H1 (cell line): ENCODE measurements around the gene AQP12A. TPM values are rescaled to one million over a fixed set of nuclear protein-coding genes. Genes with fewer than 3 reads are reported as not detected.

Source experiments
- CTCF ChIA-PET: fragments of 300-600 bp; sonication (Branson Sonifier 250); formaldehyde crosslinking; loops from one replicate; lab custom pipeline; 2021; ENCODE audit not compliant: partially characterized antibody; lab: Charles Lee
- POLR2A ChIA-PET: fragments of 300-600 bp; sonication (Branson Sonifier 250); formaldehyde crosslinking; loops from one replicate; lab custom pipeline; 2021; ENCODE audit warnings: inconsistent platforms; ENCODE audit not compliant: partially characterized antibody; lab: Charles Lee
- DNase-seq, 2 experiments: peaks; one replicate each; pipeline versions ENCODE4 v3.0.0 to v3.0.0-alpha.2; 2010 to 2022; ENCODE audit warnings: low spot score in 2 of 2, low read depth in 1 of 2, mixed read lengths in 1 of 2
- FAIRE-seq: peaks from 2 replicates; lab custom pipeline; 2011; peaks lifted over from hg19 to GRCh38; lab: Jason Lieb, UNC
- H2AFZ ChIP-seq: 2 replicates; pipeline ENCODE4 v1.8.1; 2012; ENCODE audit warnings: low read length, inconsistent platforms
- H2AK5ac ChIP-seq: 2 replicates; pipeline ENCODE4 v1.6.1; 2013; ENCODE audit warnings: low read depth, low read length
- H2BK120ac ChIP-seq: replicated peaks from 2 replicates; pipeline ENCODE3; 2013; ENCODE audit warnings: low read depth, low read length, inconsistent platforms
- H2BK12ac ChIP-seq: 2 replicates; pipeline ENCODE4 v1.6.1; 2013; ENCODE audit warnings: low read depth, low read length
- H2BK15ac ChIP-seq: 2 replicates; pipeline ENCODE4 v1.6.1; 2013; ENCODE audit warnings: low read length
- H2BK20ac ChIP-seq: 2 replicates; pipeline ENCODE4 v1.6.1; 2013; ENCODE audit warnings: low read length
- H2BK5ac ChIP-seq: 2 replicates; pipeline ENCODE4 v1.6.1; 2013; ENCODE audit warnings: low read depth, low read length
- H3K14ac ChIP-seq: 2 replicates; pipeline ENCODE4 v1.6.1; 2013; ENCODE audit warnings: inconsistent platforms; ENCODE audit not compliant: insufficient read length
- H3K18ac ChIP-seq: 2 replicates; pipeline ENCODE4 v1.6.1; 2013; ENCODE audit warnings: low read length; ENCODE audit errors: extremely low read depth
- H3K23ac ChIP-seq: 2 replicates; pipeline ENCODE4 v1.6.1; 2013; ENCODE audit warnings: inconsistent platforms; ENCODE audit not compliant: insufficient read length
- H3K23me2 ChIP-seq: 2 replicates; pipeline ENCODE4 v1.6.1; 2013; ENCODE audit warnings: low read depth, low read length
- H3K27ac ChIP-seq: 2 replicates; pipeline ENCODE4 v1.6.1; 2011; ENCODE audit warnings: low read depth, low read length, inconsistent platforms
- H3K27me3 ChIP-seq, 4 experiments: replicated peaks in 1 of 4; 1 replicate in 1 of 4; 2 replicates in 3 of 4; pipeline versions ENCODE4 v1.6.1 to v1.8.1; 2011 to 2013; ENCODE audit warnings: low read length in 3 of 4, mild to moderate bottlenecking in 3 of 4, inconsistent platforms in 2 of 4, mixed read lengths in 2 of 4, moderate library complexity in 1 of 4; ENCODE audit not compliant: control insufficient read depth in 3 of 4, insufficient read depth in 3 of 4; ENCODE audit errors: extremely low read depth in 1 of 4
- H3K36me3 ChIP-seq, 4 experiments: 2 replicates each; pipeline versions ENCODE4 v1.6.1 to v1.8.1; 2011 to 2013; ENCODE audit warnings: mild to moderate bottlenecking in 4 of 4, low read length in 3 of 4, moderate library complexity in 2 of 4, control low read depth in 1 of 4, inconsistent platforms in 1 of 4; ENCODE audit not compliant: insufficient read depth in 4 of 4, control insufficient read depth in 2 of 4
- H3K4ac ChIP-seq: replicated peaks from 2 replicates; pipeline ENCODE3; 2013; ENCODE audit warnings: low read length, low read depth, mixed read lengths, inconsistent platforms; ENCODE audit not compliant: insufficient read length
- H3K4me1 ChIP-seq, 4 experiments: replicated peaks in 1 of 4; 1 replicate in 1 of 4; 2 replicates in 3 of 4; pipeline versions ENCODE4 v1.6.1 to v1.8.1; 2011 to 2013; ENCODE audit warnings: low read length in 3 of 4, inconsistent platforms in 2 of 4, mixed read lengths in 1 of 4; ENCODE audit not compliant: insufficient read depth in 4 of 4, control insufficient read depth in 3 of 4
- H3K4me2 ChIP-seq, 2 experiments: 2 replicates each; pipeline versions ENCODE4 v1.6.1 to v1.8.1; 2011 to 2013; ENCODE audit warnings: low read depth in 2 of 2, low read length in 2 of 2, control low read depth in 1 of 2, inconsistent platforms in 1 of 2, mild to moderate bottlenecking in 1 of 2; ENCODE audit not compliant: insufficient read depth in 1 of 2
- H3K4me3 ChIP-seq, 4 experiments: fragments of 200-600, 300-600 bp in 1 of 4; sonication (generic), shearing (Covaris generic), sonication (Bioruptor Twin) in 1 of 4; 2 replicates each; pipeline versions ENCODE4 v1.5.1 to v1.8.1; 2011 to 2016; ENCODE audit warnings: low read length in 4 of 4, low read depth in 3 of 4, control low read depth in 2 of 4, inconsistent platforms in 2 of 4, mild to moderate bottlenecking in 2 of 4, mixed read lengths in 1 of 4, moderate library complexity in 1 of 4; ENCODE audit not compliant: insufficient read depth in 2 of 4; ENCODE audit errors: extremely low read depth in 1 of 4
- H3K56ac ChIP-seq: replicated peaks from 2 replicates; pipeline ENCODE3; 2013; ENCODE audit warnings: low read depth, mild to moderate bottlenecking, mixed read lengths, low read length, inconsistent platforms; ENCODE audit not compliant: insufficient read length
- H3K79me1 ChIP-seq: 2 replicates; pipeline ENCODE4 v1.6.1; 2013; ENCODE audit warnings: low read depth, low read length, control low read depth
- H3K79me2 ChIP-seq, 2 experiments: 2 replicates each; pipeline versions ENCODE4 v1.6.1 to v1.8.1; 2012 to 2013; ENCODE audit warnings: low read length in 2 of 2, mild to moderate bottlenecking in 2 of 2, inconsistent platforms in 1 of 2; ENCODE audit not compliant: insufficient read depth in 2 of 2, control insufficient read depth in 1 of 2
- H3K9ac ChIP-seq, 4 experiments: replicated peaks in 1 of 4; 1 replicate in 1 of 4; 2 replicates in 3 of 4; pipeline versions ENCODE4 v1.6.1 to v1.8.1; 2011 to 2013; ENCODE audit warnings: low read depth in 3 of 4, low read length in 3 of 4, control low read depth in 2 of 4, mild to moderate bottlenecking in 2 of 4, moderate library complexity in 2 of 4, inconsistent platforms in 1 of 4; ENCODE audit errors: extremely low read depth in 1 of 4
- H3K9me3 ChIP-seq, 2 experiments: 2 replicates each; pipeline versions ENCODE4 v1.6.1 to v1.8.1; 2012 to 2013; ENCODE audit warnings: mild to moderate bottlenecking in 2 of 2, moderate library complexity in 2 of 2, control low read depth in 1 of 2, inconsistent platforms in 1 of 2, low read depth in 1 of 2, low read length in 1 of 2, mixed read lengths in 1 of 2; ENCODE audit not compliant: insufficient read depth in 2 of 2
- H4K20me1 ChIP-seq, 2 experiments: replicated peaks in 1 of 2; 2 replicates each; pipeline versions ENCODE3 to v1.8.1; 2011 to 2013; ENCODE audit warnings: inconsistent platforms in 2 of 2, low read length in 2 of 2, mild to moderate bottlenecking in 1 of 2; ENCODE audit not compliant: insufficient read depth in 2 of 2, control insufficient read depth in 1 of 2
- H4K5ac ChIP-seq: 2 replicates; pipeline ENCODE4 v1.6.1; 2013; ENCODE audit warnings: low read length, low read depth, mixed read lengths, inconsistent platforms; ENCODE audit not compliant: insufficient read length
- H4K8ac ChIP-seq: 2 replicates; pipeline ENCODE4 v1.8.0; 2013; ENCODE audit warnings: mild to moderate bottlenecking, moderate library complexity, low read length, inconsistent platforms; ENCODE audit not compliant: insufficient read depth; ENCODE audit errors: extremely low read depth
- H4K91ac ChIP-seq: replicated peaks from 2 replicates; pipeline ENCODE3; 2013; ENCODE audit warnings: low read length, mixed read lengths, inconsistent platforms; ENCODE audit not compliant: insufficient read length
- CEBPB ChIP-seq: IDR thresholded peaks from 2 replicates; pipeline ENCODE4 v1.6.1; 2012; ENCODE audit warnings: low read depth, low read length
- E2F6 ChIP-seq: IDR thresholded peaks from 2 replicates; pipeline ENCODE4 v1.6.1; 2012; ENCODE audit warnings: inconsistent platforms
- EGR1 ChIP-seq: IDR thresholded peaks from 2 replicates; pipeline ENCODE4 v1.6.1; 2011; ENCODE audit warnings: low read depth, low read length, borderline replicate concordance
- GABPA ChIP-seq: IDR thresholded peaks from 2 replicates; pipeline ENCODE4 v1.6.1; 2011; ENCODE audit warnings: mild to moderate bottlenecking, low read length, moderate library complexity, borderline replicate concordance; ENCODE audit not compliant: insufficient read depth
- KDM4A ChIP-seq: IDR thresholded peaks from one replicate; pipeline ENCODE4 v1.7.1; 2012; ENCODE audit warnings: low read depth, mild to moderate bottlenecking, moderate library complexity, low read length, inconsistent platforms; ENCODE audit not compliant: severe bottlenecking
- NRF1 ChIP-seq: IDR thresholded peaks from 2 replicates; pipeline ENCODE4 v1.6.1; 2011; ENCODE audit warnings: mild to moderate bottlenecking, low read depth, low read length, improper control_type of control experiment
- PHF8 ChIP-seq: fragments of 200-600 bp; sonication (generic); conservative IDR thresholded peaks from 2 replicates; pipeline ENCODE4 v1.7.1; 2012; ENCODE audit warnings: low read depth, mild to moderate bottlenecking, inconsistent platforms, low read length, moderate library complexity
- POLR2A ChIP-seq, 2 experiments: IDR thresholded peaks; 1 replicate in 1 of 2; 2 replicates in 1 of 2; pipeline ENCODE4 v1.6.1; 2011; ENCODE audit warnings: low read depth in 2 of 2, low read length in 2 of 2, mild to moderate bottlenecking in 2 of 2; ENCODE audit errors: control extremely low read depth in 1 of 2
- RBBP5 ChIP-seq: IDR thresholded peaks from 2 replicates; pipeline ENCODE4 v1.7.1; 2012; ENCODE audit warnings: low read depth, mild to moderate bottlenecking, inconsistent platforms, low read length, moderate library complexity, borderline replicate concordance
- RFX5 ChIP-seq: IDR thresholded peaks from 2 replicates; pipeline ENCODE4 v1.6.1; 2011; ENCODE audit warnings: low read depth, low read length, improper control_type of control experiment, borderline replicate concordance
- SAP30 ChIP-seq: fragments of 300-600 bp; sonication (generic); IDR thresholded peaks from 2 replicates; pipeline ENCODE4 v1.7.1; 2012; ENCODE audit warnings: low read length, moderate library complexity, mild to moderate bottlenecking, inconsistent platforms; ENCODE audit not compliant: insufficient read depth, insufficient replicate concordance
- TCF12 ChIP-seq: IDR thresholded peaks from 2 replicates; pipeline ENCODE4 v1.6.1; 2011; ENCODE audit warnings: low read depth, mild to moderate bottlenecking, low read length
- TEAD4 ChIP-seq: IDR thresholded peaks from 2 replicates; pipeline ENCODE4 v1.6.1; 2012; ENCODE audit warnings: low read depth, low read length, inconsistent platforms, mixed read lengths
- YY1 ChIP-seq: IDR thresholded peaks from 2 replicates; pipeline ENCODE4 v1.6.1; 2011; ENCODE audit warnings: low read depth, mild to moderate bottlenecking, low read length
- ZNF274 ChIP-seq: IDR thresholded peaks from 2 replicates; pipeline ENCODE4 v1.7.0; 2012; ENCODE audit warnings: low read length, borderline replicate concordance; ENCODE audit errors: extremely low read depth
- WGBS, 2 experiments: shearing (Covaris generic) in 1 of 2; methylation state at CpG; one replicate each; pipeline versions ENCODE4 v1.1.6 to v1.1.7; 2013 to 2015; ENCODE audit warnings: low lambda C conversion rate in 2 of 2, mixed read lengths in 2 of 2, inconsistent platforms in 1 of 2, low coverage in 1 of 2, missing lambda C conversion rate in 1 of 2; ENCODE audit not compliant: insufficient replicate concordance in 2 of 2, insufficient coverage in 1 of 2, insufficient read length in 1 of 2; ENCODE audit errors: extremely low coverage in 1 of 2, missing lambda C conversion rate in 1 of 2; 5-methylcytosine and 5-hydroxymethylcytosine counted together
- polyA plus RNA-seq, 7 experiments: library from polyadenylated mRNA; depleted of rRNA in 3 of 7; stranded (reverse) in 5 of 7; unstranded in 2 of 7; fragments of >200 nt in 5 of 7; fragments of 200-250 nt in 2 of 7; gene quantifications; 1 replicate in 5 of 7; 2 replicates in 1 of 7; 4 replicates in 1 of 7; pipeline versions ENCODE4 v1.2.1 to v1.2.3, GENCODE V29; 2011 to 2013; ENCODE audit warnings: missing spikeins in 2 of 7, mixed read lengths in 2 of 7
- total RNA-seq: library from RNA; stranded (reverse); fragmentation: NEBNext Ultra II Directional; extraction: Animal tissue kit (Norgen Biotek cat#: 25700); gene quantifications from 2 replicates; pipeline ENCODE4 v1.2.1, GENCODE V29; 2021

The AQP12A gene
- total and polyA plus RNA-seq, 2 of the 8 experiments (the other 6 are each of a cell fraction or from before 2014, with no cell fraction given): not detected

GRCh38 chr2:240702640-240703011 lies 11.0 kb downstream of the AQP12A start:
- FAIRE-seq (no peak), DNase-seq (no peak)
- H3K79me2 ChIP-seq: no peaks in the 10 kb centered on the region
- ChIA-PET CTCF (no interaction called here), POLR2A (interaction anchor here (0.6 to 1.8 kb wide), 3 partner anchors 9 to 935 kb away, joined by 3 to 5 read pairs (median 4); partner anchors contain the start of gene ATG4B)
- H2BK20ac ChIP-seq: no peak overlapping the region
- H3K56ac ChIP-seq: no peak overlapping the region
- H3K18ac ChIP-seq: no peak overlapping the region
- H2AK5ac ChIP-seq: no peak overlapping the region
- H4K5ac ChIP-seq: no peak overlapping the region
- H3K27ac ChIP-seq: no peak overlapping the region
- peaks cover 0 to 1% of the 10 kb centered on the region in 2 experiments for H4K20me1 ChIP-seq
- no peaks in the 10 kb centered on the region for H3K27me3 ChIP-seq
- 80% methylated on average over 9 of the region's 9 CpGs; no CpG with 5 or more reads in 1 of the 2 experiments for WGBS, 2 experiments
- TF ChIP-seq EGR1: no peak
- TF ChIP-seq SAP30: no peak
- no peak for TF ChIP-seq TEAD4
- TF ChIP-seq E2F6: no peak
- no peak for TF ChIP-seq ZNF274
- no peak for TF ChIP-seq RFX5
- TF ChIP-seq TCF12: no peak
- TF ChIP-seq CEBPB: no peak
- no peak for TF ChIP-seq YY1
- no peak for TF ChIP-seq PHF8
- TF ChIP-seq GABPA: no peak
- no peak for TF ChIP-seq NRF1
- TF ChIP-seq RBBP5: no peak
- no peak for TF ChIP-seq KDM4A
- TF ChIP-seq POLR2A (IDR thresholded peaks at IDR 0.05; ENCODE audit: control extremely low read depth in 1 of 2, low read depth in 2 of 2, low read length in 2 of 2): no peak
- H2BK12ac ChIP-seq: no peak overlapping the region
- H3K23me2 ChIP-seq: no peaks in the 10 kb centered on the region
- H2AFZ ChIP-seq: no peak overlapping the region
- H3K9ac ChIP-seq: no peak overlapping the region
- H2BK5ac ChIP-seq: no peak overlapping the region
- no peak overlapping the region for H2BK15ac ChIP-seq
- no peak overlapping the region for H3K4ac ChIP-seq
- no peaks in the 10 kb centered on the region for H3K79me1 ChIP-seq
- H3K23ac ChIP-seq: no peak overlapping the region
- H3K4me2 ChIP-seq: no peak overlapping the region
- no peak overlapping the region for H4K91ac ChIP-seq
- no peaks in the 10 kb centered on the region for H3K9me3 ChIP-seq
- H2BK120ac ChIP-seq: no peak overlapping the region
- H3K36me3 ChIP-seq: no peaks in the 10 kb centered on the region
- H3K4me1 ChIP-seq: no peaks in the 10 kb centered on the region; a peak in 1 of 7 replicates
- H3K14ac ChIP-seq: no peak overlapping the region
- no peak overlapping the region for H3K4me3 ChIP-seq
- H4K8ac ChIP-seq: no peak overlapping the region; the same call in 1 of the 2 replicates
